ENCODE results near the gene DLEC1.
"Not testable (repeated sequence)": the region's sequence is repeated elsewhere in the genome, so short reads cannot be mapped to it uniquely, and the experiment has no call there.

The DLEC1 gene

GRCh38 chr3:38051131-38051530 is 12.1 kb downstream of the DLEC1 start:
- TF ChIP-seq CTCF (conservative IDR thresholded peaks at IDR 0.05): no peak
- no peak overlapping the region for H3K27ac ChIP-seq

GRCh38 chr3:38053286-38053685 is 14.3 kb downstream of the DLEC1 start:
- H3K27ac ChIP-seq: not testable (repeated sequence)

DNA sequence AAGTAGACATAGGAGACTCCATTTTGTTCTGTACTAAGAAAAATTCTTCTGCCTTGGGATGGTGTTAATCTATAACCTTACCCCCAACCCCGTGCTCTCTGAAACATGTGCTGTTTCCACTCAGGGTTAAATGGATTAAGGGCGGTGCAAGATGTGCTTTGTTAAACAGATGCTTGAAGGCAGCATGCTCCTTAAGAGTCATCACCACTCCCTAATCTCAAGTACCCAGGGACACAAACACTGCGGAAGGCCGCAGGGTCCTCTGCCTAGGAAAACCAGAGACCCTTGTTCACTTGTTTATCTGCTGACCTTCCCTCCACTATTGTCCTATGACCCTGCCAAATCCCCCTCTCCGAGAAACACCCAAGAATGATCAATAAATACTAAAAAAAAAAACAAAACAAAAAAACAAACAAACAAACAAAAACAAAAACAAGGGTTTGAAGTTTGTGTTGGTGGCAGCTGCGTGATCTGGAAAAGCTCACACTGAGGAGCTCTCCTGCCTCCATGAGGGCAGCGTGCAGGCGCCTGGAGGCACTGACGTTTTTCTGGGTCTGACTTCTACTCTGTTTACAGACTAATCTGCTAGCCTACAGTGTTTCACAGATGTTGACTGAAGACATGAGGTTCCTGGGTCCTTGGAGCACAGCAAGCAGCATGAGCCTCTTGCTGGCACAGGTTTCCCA is 14.9 kb downstream of the DLEC1 start:
- H3K27ac ChIP-seq: not testable (repeated sequence)

DNA sequence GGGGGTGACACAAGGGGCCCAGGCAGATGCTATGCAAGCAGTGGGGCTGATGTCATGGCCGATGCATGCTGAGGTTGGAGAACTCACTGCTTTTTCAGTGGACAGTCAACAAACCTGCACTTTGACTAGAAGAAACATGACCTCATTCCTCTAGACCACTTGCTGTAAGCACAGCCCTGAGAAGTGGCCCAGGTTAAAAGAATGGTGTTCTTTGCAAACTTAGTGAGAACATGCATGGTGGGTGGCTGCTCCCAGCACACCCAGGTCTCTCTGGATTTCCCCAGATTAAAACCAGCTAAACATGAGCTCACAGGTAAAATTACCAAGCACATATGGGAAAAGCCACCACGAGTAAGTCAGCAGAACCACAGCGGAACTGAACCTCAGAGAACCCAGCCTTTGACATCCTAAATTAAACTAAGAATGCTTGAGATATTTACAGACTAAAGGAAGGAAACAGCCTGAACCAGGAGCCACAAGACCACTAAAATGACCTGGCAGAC is 15.5 kb downstream of the DLEC1 start:
- no peak for TF ChIP-seq CTCF (conservative IDR thresholded peaks at IDR 0.05)
- no peak overlapping the region for H3K27ac ChIP-seq

DNA sequence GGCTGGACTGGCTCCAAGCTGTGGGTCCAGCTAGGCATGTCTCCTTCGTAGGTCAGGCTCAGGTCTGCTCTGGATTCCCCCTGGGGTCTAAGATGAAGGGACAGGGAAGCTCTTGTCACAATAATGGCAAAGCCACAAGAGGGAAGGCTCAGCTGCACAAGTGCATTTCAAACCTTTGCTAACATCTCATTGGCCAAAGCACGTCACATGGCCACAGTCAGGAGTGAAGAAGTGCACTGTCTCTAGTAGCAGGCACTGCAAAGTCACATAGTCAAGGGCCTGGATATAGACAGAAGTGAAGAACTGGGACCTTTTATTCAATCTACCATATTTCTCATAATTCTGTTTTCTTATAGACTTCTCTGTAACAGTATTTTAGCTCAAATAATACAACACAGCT is 20.1 kb downstream of the DLEC1 start:
- no peak overlapping the region for H3K27ac ChIP-seq
- TF ChIP-seq CTCF (conservative IDR thresholded peaks at IDR 0.05): no peak

DNA sequence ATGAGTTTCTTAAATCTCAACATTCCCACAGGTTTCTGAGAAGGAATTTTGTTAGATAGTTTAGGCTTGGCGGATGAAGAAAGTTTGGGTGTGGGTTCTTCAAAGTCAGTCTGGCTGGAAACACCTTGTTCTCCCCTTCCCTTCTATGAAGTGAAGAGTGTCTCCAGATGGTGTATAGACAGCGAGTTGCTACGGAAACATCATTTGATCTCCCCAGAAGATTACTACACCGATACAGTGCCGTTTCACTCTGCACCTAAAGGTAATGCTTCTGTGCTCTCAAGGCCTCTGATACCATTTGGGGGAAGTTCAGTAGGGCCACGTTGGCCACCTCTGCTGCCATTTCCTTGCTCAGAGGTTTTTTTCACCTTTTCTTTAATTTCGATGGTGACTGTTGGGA is 20.6 kb downstream of the DLEC1 start:
- H3K27ac ChIP-seq: no peak overlapping the region
- no peak for TF ChIP-seq CTCF (conservative IDR thresholded peaks at IDR 0.05)

DNA sequence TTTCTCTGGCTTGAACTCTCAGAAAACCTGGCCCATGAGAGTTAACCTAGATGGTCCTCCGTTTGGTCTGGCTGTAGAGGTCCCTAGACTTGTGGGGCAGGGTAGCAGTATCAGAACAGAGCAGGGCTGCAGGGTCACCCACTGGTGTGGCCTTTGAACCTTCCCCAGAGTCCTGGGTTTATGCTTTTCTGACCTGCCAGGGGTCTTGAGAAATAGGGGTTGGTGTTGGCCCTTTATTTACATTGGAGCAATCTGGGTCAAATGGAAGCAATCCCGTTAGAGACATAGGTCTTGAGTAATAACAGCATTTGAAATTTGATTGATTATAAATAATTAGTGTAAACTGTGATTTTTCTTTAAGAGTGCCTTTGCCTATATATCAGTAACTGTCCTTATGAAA is 23.8 kb downstream of the DLEC1 start:
- no peak overlapping the region for H3K27ac ChIP-seq
- no peak for TF ChIP-seq CTCF (conservative IDR thresholded peaks at IDR 0.05)

- H3K27ac ChIP-seq: not testable (repeated sequence)
Measured at GRCh38 chr3:38064453-38064852, 25.4 kb downstream of the DLEC1 start.

GRCh38 chr3:38067508-38068233 is 28.7 kb downstream of the DLEC1 start:
- TF ChIP-seq CTCF (conservative IDR thresholded peaks at IDR 0.05): no peak
- no peak overlapping the region for H3K27ac ChIP-seq

Data from VCaP (cell line).